Sigmoid colon (tissue), 4 donors: ENCODE results near the gene ZNF740.

ENCODE experiments used
- CTCF ChIP-seq, 4 experiments: fragments of 450-650 bp in 3 of 4; fragments of 200-600 bp in 1 of 4; IDR thresholded peaks; one replicate each; pipeline ENCODE4 v1.5.1; 2016 to 2019; ENCODE audit warnings: antibody characterized with exemption in 4 of 4, mild to moderate bottlenecking in 3 of 4, moderate library complexity in 2 of 4
- POLR2AphosphoS5 ChIP-seq, 4 donors: sonication (generic); formaldehyde crosslinking; IDR thresholded peaks; one replicate each; pipeline ENCODE4 v1.6.1; 2017; ENCODE audit warnings: antibody characterized with exemption in 4 of 4

DNA sequence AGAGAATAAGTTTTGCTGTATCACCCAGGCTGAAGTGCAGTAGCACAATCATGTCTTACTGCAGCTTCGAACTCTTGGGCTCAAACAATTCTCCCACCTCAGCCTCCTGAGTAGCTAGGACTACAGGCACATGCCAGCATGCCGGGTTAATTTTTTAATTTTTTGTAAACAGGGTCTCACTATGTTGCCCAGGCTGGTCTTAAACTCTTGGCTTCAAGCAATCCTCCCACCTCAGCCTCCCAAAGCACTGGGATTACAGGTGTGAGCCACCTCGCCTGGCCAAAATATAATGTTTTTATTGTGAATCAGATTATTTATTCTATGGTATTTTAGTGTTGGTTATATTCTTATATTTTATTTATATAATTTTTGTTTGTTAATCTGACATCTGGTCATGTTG, 3.8 kb upstream of the ZNF740 start:
- TF ChIP-seq CTCF (IDR thresholded peaks at IDR 0.05), result no peak
- no peak for TF ChIP-seq POLR2AphosphoS5 (IDR thresholded peaks at IDR 0.05)
